HepG2 (cell line): ENCODE data around the gene DDR2. TPM values are rescaled to one million over a fixed set of nuclear protein-coding genes. Genes with fewer than 3 reads are reported as not detected.

ENCODE experiments used
- ATAC-seq: fragments of 200-7000 bp; cut with Tn5 transposase; 3 replicates; pipeline ENCODE4 v1.9.1; 2020; ENCODE audit warnings: mild to moderate bottlenecking, moderate library complexity
- BruUV-seq: library from RNA; stranded (reverse); fragments of 400-500 nt; replicated peaks from 2 replicates; lab custom pipeline; 2021; lab: Mats Ljungman, UMichigan
- CTCF ChIA-PET: fragments of 300-600 bp; formaldehyde crosslinking; extraction: SDS; loops from one replicate; lab custom pipeline; 2021; ENCODE audit warnings: low total read pairs, inconsistent platforms, low intra/inter-chr PET ratio; lab: Yijun Ruan, JAX
- POLR2A ChIA-PET: fragments of 350-600 bp; sonication (Branson Sonifier 250); formaldehyde crosslinking; loops from one replicate; lab custom pipeline; 2020; ENCODE audit warnings: antibody characterized with exemption, inconsistent platforms; lab: Yijun Ruan, JAX
- DNase-seq: peaks from one replicate; pipeline ENCODE4 v3.0.0-alpha.2; 2015; ENCODE audit warnings: low spot score
- FAIRE-seq: peaks from 3 replicates; lab custom pipeline; 2011; peaks lifted over from hg19 to GRCh38; lab: Jason Lieb, UNC
- H2AFZ ChIP-seq: one replicate; pipeline ENCODE4 v1.6.1; 2011; ENCODE audit warnings: low read length, inconsistent platforms
- H3K27ac ChIP-seq: fragments of 300-600 bp; 3 replicates; pipeline ENCODE4 v1.8.0; 2011; ENCODE audit warnings: mixed run types, mild to moderate bottlenecking, mixed read lengths, low read length, inconsistent platforms; ENCODE audit not compliant: insufficient read depth; ENCODE audit errors: extremely low read length
- H3K27me3 ChIP-seq, 2 experiments: fragments of 200-600 bp in 1 of 2; 2 replicates in 1 of 2; 3 replicates in 1 of 2; pipeline versions ENCODE4 v1.6.0 to v1.8.0; 2011; ENCODE audit warnings: low read length in 2 of 2, mild to moderate bottlenecking in 2 of 2, moderate library complexity in 2 of 2, inconsistent platforms in 1 of 2; ENCODE audit not compliant: insufficient read depth in 2 of 2, control insufficient read depth in 1 of 2
- H3K36me3 ChIP-seq, 2 experiments: fragments of 200-600 bp in 1 of 2; replicated peaks in 1 of 2; 2 replicates in 1 of 2; 3 replicates in 1 of 2; pipeline versions ENCODE4 v1.5.1 to v1.8.0; 2011; ENCODE audit warnings: low read length in 2 of 2, inconsistent platforms in 1 of 2; ENCODE audit not compliant: insufficient read depth in 2 of 2, control insufficient read depth in 1 of 2
- H3K4me1 ChIP-seq: 2 replicates; pipeline ENCODE4 v1.5.1; 2012; ENCODE audit warnings: low read length, inconsistent platforms; ENCODE audit not compliant: insufficient read depth
- H3K4me2 ChIP-seq: 2 replicates; pipeline ENCODE4 v1.6.0; 2011; ENCODE audit warnings: low read depth, low read length, inconsistent platforms
- H3K4me3 ChIP-seq, 3 experiments: fragments of 200-600 bp in 1 of 3; sonication (generic), shearing (Covaris generic) in 1 of 3; replicated peaks in 1 of 3; 2 replicates each; pipeline ENCODE4 v1.5.1; 2011 to 2016; ENCODE audit warnings: low read length in 3 of 3, inconsistent platforms in 2 of 3, low read depth in 2 of 3, mild to moderate bottlenecking in 2 of 3, control low read depth in 1 of 3, mixed read lengths in 1 of 3; ENCODE audit not compliant: insufficient read depth in 1 of 3
- H3K79me2 ChIP-seq: one replicate; pipeline ENCODE4 v1.6.1; 2011; ENCODE audit warnings: low read length, inconsistent platforms; ENCODE audit not compliant: insufficient read depth
- H3K9ac ChIP-seq: 2 replicates; pipeline ENCODE4 v1.6.0; 2011; ENCODE audit warnings: mild to moderate bottlenecking, low read depth, low read length, inconsistent platforms; ENCODE audit not compliant: insufficient read depth
- H3K9me3 ChIP-seq: 2 replicates; pipeline ENCODE4 v1.5.1; 2012; ENCODE audit warnings: mild to moderate bottlenecking, low read length
- H4K20me1 ChIP-seq: 2 replicates; pipeline ENCODE4 v1.6.0; 2011; ENCODE audit warnings: inconsistent platforms, mild to moderate bottlenecking, low read length, moderate library complexity; ENCODE audit not compliant: insufficient read depth
- BRCA1 ChIP-seq: sonication (generic); formaldehyde crosslinking; IDR thresholded peaks from 2 replicates; pipeline ENCODE4 v1.4.0; 2020; ENCODE audit warnings: missing genetic modification reagents
- CHD4 ChIP-seq: fragments of 200-600 bp; sonication (generic); IDR thresholded peaks from 2 replicates; pipeline ENCODE4 v1.7.0; 2017; ENCODE audit warnings: mild to moderate bottlenecking, low read length, borderline replicate concordance
- GABPB1 ChIP-seq: IDR thresholded peaks from 2 replicates; pipeline ENCODE4 v1.6.1; 2016; ENCODE audit warnings: mild to moderate bottlenecking, missing genetic modification reagents, moderate library complexity, missing compliant biosample characterization
- IKZF4 ChIP-seq: sonication (generic); formaldehyde crosslinking; IDR thresholded peaks from 2 replicates; pipeline ENCODE4 v1.5.1; 2020; ENCODE audit warnings: borderline replicate concordance, mild to moderate bottlenecking, low read depth, missing genetic modification reagents; ENCODE audit errors: not compliant biosample characterization
- NFRKB ChIP-seq: fragments of 450-650 bp; IDR thresholded peaks from 2 replicates; pipeline ENCODE4 v1.6.1; 2017
- NFYC ChIP-seq: IDR thresholded peaks from 2 replicates; pipeline ENCODE4 v1.6.1; 2016; ENCODE audit warnings: missing genetic modification reagents, missing compliant biosample characterization
- PRPF4 ChIP-seq: fragments of 200-400 bp; formaldehyde crosslinking; IDR thresholded peaks from 2 replicates; pipeline ENCODE4 v1.6.1; 2016; ENCODE audit warnings: low read length, low read depth; ENCODE audit not compliant: poor library complexity, severe bottlenecking
- SP2 ChIP-seq: sonication (generic); formaldehyde crosslinking; IDR thresholded peaks from 2 replicates; pipeline ENCODE4 v1.5.1; 2020; ENCODE audit warnings: mild to moderate bottlenecking, missing genetic modification reagents
- TBL1XR1 ChIP-seq: fragments of 150-350 bp; IDR thresholded peaks from 2 replicates; pipeline ENCODE4 v1.6.1; 2014; ENCODE audit warnings: borderline replicate concordance, low read length; ENCODE audit not compliant: partially characterized antibody
- WIZ ChIP-seq: sonication (generic); formaldehyde crosslinking; IDR thresholded peaks from 2 replicates; pipeline ENCODE4 v1.5.1; 2020; ENCODE audit warnings: mild to moderate bottlenecking, missing genetic modification reagents
- ZKSCAN5 ChIP-seq: sonication (generic); formaldehyde crosslinking; IDR thresholded peaks from 2 replicates; pipeline ENCODE4 v1.5.1; 2020; ENCODE audit warnings: mild to moderate bottlenecking, missing genetic modification reagents
- ZKSCAN8 ChIP-seq: IDR thresholded peaks from 2 replicates; pipeline ENCODE4 v1.6.1; 2016; ENCODE audit warnings: borderline replicate concordance, missing genetic modification reagents, missing compliant biosample characterization
- ZNF790 ChIP-seq: sonication (generic); formaldehyde crosslinking; IDR thresholded peaks from 2 replicates; pipeline ENCODE4 v1.8.0; 2022; ENCODE audit warnings: missing genetic modification reagents, mild to moderate bottlenecking, borderline replicate concordance
- WGBS: methylation state at CpG from one replicate; pipeline ENCODE4 v1.1.6; 2017; ENCODE audit warnings: low lambda C conversion rate; 5-methylcytosine and 5-hydroxymethylcytosine counted together
- in situ Hi-C: cut with HindIII; loops from 2 replicates; pipeline ENCODE4 v1.10.0; 2017; ENCODE audit warnings: low pct_unique_long_range_greater_than_20kb; ENCODE audit not compliant: extremely low pct_ligation_motif_present
- intact Hi-C: fragments of 100-400 bp; cut with micrococcal nuclease; formaldehyde crosslinking; loops from one replicate; pipeline ENCODE4 v1.10.0; 2022; ENCODE audit not compliant: unreplicated experiment
- polyA plus RNA-seq, 8 experiments: library from polyadenylated mRNA; depleted of rRNA in 3 of 8; stranded (reverse) in 7 of 8; unstranded in 1 of 8; fragments of >200 nt; fragmentation: Illumina TruSeq in 4 of 8; extraction: Trizol in 4 of 8; gene quantifications; 2 replicates each; pipeline versions ENCODE4 v1.2.1 to v1.2.3, GENCODE V29; 2011 to 2016; ENCODE audit warnings: low read depth in 4 of 8, missing spikeins in 1 of 8, mixed read lengths in 1 of 8; ENCODE audit not compliant: insufficient read depth in 1 of 8
- total RNA-seq, 5 experiments: library from RNA; depleted of rRNA; stranded (reverse); fragments of >200 nt; fragmentation: Illumina TruSeq; extraction: Trizol; gene quantifications; 2 replicates each; pipeline ENCODE4 v1.2.3, GENCODE V29; 2016; ENCODE audit warnings: low read depth in 1 of 5
- TF ChIP-seq, protein P1 (sequence below): sonication (generic); formaldehyde crosslinking; IDR thresholded peaks from 2 replicates; pipeline ENCODE4 v1.4.0; 2020; ENCODE audit warnings: missing genetic modification reagents
- TF ChIP-seq, protein P2 (sequence below): sonication (generic); formaldehyde crosslinking; IDR thresholded peaks from 2 replicates; pipeline ENCODE4 v1.5.1; 2020; ENCODE audit warnings: missing genetic modification reagents, mild to moderate bottlenecking, borderline replicate concordance
- TF ChIP-seq, protein P3 (sequence below): sonication (generic); formaldehyde crosslinking; IDR thresholded peaks from 2 replicates; pipeline ENCODE4 v1.9.0; 2021; ENCODE audit warnings: missing genetic modification reagents, mild to moderate bottlenecking, borderline replicate concordance
- TF ChIP-seq, protein P4 (sequence below): sonication (generic); formaldehyde crosslinking; conservative IDR thresholded peaks from 2 replicates; pipeline ENCODE4 v1.8.0; 2022; ENCODE audit warnings: mild to moderate bottlenecking, moderate library complexity, missing genetic modification reagents

The DDR2 gene
- total and polyA plus RNA-seq, 2 of the 13 experiments (the other 11 are each of a cell fraction or from before 2014, with no cell fraction given), result 0.36 to 0.38 TPM

DNA sequence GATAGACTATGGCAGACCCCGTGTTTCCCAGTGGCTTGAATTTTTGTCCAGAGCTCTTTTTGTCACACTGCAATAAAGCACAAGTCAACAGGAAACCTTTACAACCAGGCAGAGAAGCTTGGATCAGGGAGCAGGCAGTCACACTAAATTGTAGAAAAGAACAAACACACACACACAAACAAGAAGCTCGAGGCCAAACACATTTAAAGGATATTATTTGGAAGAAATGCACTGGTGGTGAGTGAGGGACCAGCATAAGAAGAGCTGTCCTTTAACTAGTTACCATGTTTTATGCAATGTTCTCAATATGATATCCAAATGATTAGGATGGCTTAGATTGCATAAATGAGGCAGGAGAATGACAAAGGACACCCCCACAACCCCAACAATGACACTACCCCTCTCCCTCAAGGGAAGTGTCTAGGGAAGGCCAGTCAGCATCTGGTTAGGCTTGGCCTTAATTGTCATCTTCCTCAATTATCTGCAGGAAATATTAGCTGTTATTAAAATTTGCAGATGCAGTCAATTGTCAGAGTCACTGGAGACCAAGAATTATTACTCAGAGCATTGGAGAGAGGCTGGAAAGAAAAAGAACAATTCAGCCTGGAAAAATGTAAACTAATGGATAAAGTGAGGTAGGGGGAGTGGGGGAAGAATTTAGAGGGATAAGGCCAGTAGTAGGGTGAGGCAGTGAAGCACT is 35.3 kb downstream of the DDR2 start (continued):
- TF ChIP-seq, protein P1, sequence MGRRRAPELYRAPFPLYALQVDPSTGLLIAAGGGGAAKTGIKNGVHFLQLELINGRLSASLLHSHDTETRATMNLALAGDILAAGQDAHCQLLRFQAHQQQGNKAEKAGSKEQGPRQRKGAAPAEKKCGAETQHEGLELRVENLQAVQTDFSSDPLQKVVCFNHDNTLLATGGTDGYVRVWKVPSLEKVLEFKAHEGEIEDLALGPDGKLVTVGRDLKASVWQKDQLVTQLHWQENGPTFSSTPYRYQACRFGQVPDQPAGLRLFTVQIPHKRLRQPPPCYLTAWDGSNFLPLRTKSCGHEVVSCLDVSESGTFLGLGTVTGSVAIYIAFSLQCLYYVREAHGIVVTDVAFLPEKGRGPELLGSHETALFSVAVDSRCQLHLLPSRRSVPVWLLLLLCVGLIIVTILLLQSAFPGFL (CRISPR knock-in tag), result no peak
- TF ChIP-seq TBL1XR1 (no peak), ZKSCAN8 (CRISPR knock-in tag) (no peak), CHD4 (no peak), BRCA1 (CRISPR knock-in tag) (no peak)

DNA sequence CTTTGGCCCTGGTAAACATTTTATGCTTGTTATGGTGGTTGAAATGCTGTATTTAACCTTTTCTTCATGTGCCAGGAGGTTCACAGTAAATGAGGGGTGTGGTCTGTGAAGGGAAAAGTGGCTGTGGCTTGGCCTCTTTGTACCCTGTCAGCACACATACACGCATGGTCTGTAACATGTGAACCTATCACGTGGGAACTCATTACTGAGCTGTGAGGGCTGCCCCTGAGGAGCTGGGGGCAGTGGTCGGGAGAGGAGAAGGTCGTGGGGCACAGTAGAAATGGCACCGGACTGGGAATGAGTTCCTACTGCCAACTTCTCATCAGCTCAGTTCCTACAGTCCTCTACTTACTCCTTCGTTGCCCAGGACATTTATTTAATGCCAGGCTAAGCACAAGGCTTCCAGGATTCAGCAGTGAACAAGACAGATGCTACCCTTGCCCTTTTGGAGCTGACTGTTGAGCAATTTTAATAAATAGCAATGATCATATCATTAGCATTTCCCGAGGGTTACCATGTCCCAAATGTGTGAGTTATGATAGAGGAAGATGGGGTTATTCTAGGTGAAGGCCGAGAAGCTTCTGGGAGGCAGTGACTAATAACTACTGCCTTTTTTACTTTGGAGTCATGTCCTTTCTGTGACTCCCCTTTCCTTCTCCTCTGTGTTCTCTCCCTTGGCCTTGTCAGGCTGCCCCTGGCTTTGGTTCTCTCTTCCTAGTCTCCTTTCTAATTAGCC is 38.8 kb downstream of the DDR2 start:
- Histone ChIP-seq H3K4me2 (no peak overlapping the region), H3K9me3 (no peaks in the 10 kb centered on the region), H3K27me3 (no peaks in the 10 kb centered on the region; a peak in 1 of 5 replicates), H3K9ac (no peak overlapping the region), H3K36me3 (no peaks in the 10 kb centered on the region), H3K79me2 (no peaks in the 10 kb centered on the region), H3K27ac (no peak overlapping the region), H3K4me3 (no peak overlapping the region), H2AFZ (no peak overlapping the region), H4K20me1 (no peaks in the 10 kb centered on the region), H3K4me1 (no peaks in the 10 kb centered on the region)
- ChIA-PET POLR2A (no interaction called here), CTCF (no interaction called here)
- DNase-seq, result no peak
- BruUV-seq, result no TSS peak
- in situ Hi-C loops, result no loop called here
- intact Hi-C loops, result loop anchor here (5.0 kb wide), 1 partner anchor 411 kb away; no protein-coding TSS in a partner anchor
- ATAC-seq, result no peak
- 54% methylated on average over 8 of the region's 8 CpGs for WGBS
- FAIRE-seq, result no peak
- TF ChIP-seq NFRKB (no peak), SP2 (no peak), ZKSCAN5 (CRISPR knock-in tag) (no peak), PRPF4 (no peak), GABPB1 (no peak), ZNF790 (CRISPR knock-in tag) (no peak), IKZF4 (CRISPR knock-in tag) (no peak), WIZ (CRISPR knock-in tag) (no peak), NFYC (CRISPR knock-in tag) (no peak)
- TF ChIP-seq, protein P2, sequence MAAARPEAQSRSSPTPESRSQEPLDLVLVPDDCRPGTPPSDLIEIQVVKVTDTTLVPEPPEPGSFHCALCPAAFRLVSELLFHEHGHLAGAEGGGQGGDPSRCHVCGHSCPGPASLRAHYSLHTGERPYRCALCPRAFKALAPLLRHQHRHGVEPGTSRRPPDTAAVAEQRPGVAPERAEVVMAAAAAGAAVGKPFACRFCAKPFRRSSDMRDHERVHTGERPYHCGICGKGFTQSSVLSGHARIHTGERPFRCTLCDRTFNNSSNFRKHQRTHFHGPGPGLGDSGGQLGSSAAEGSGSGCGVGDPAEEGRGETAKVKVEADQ, result no peak
- TF ChIP-seq, protein P3, sequence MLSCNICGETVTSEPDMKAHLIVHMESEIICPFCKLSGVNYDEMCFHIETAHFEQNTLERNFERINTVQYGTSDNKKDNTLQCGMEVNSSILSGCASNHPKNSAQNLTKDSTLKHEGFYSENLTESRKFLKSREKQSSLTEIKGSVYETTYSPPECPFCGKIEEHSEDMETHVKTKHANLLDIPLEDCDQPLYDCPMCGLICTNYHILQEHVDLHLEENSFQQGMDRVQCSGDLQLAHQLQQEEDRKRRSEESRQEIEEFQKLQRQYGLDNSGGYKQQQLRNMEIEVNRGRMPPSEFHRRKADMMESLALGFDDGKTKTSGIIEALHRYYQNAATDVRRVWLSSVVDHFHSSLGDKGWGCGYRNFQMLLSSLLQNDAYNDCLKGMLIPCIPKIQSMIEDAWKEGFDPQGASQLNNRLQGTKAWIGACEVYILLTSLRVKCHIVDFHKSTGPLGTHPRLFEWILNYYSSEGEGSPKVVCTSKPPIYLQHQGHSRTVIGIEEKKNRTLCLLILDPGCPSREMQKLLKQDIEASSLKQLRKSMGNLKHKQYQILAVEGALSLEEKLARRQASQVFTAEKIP (CRISPR knock-in tag), result no peak
- TF ChIP-seq, protein P4, sequence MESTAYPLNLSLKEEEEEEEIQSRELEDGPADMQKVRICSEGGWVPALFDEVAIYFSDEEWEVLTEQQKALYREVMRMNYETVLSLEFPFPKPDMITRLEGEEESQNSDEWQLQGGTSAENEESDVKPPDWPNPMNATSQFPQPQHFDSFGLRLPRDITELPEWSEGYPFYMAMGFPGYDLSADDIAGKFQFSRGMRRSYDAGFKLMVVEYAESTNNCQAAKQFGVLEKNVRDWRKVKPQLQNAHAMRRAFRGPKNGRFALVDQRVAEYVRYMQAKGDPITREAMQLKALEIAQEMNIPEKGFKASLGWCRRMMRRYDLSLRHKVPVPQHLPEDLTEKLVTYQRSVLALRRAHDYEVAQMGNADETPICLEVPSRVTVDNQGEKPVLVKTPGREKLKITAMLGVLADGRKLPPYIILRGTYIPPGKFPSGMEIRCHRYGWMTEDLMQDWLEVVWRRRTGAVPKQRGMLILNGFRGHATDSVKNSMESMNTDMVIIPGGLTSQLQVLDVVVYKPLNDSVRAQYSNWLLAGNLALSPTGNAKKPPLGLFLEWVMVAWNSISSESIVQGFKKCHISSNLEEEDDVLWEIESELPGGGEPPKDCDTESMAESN, result no peak
